Activated CD4-positive, alpha-beta T cell treated with anti-CD3 and anti-CD28 coated beads for 48 hours (primary cell): ENCODE measurements around the gene LHFPL4.
A peak's percentile ranks its signal among the peaks of the same experiment; 100 is the strongest.
"Not testable (repeated sequence)": the region's sequence is repeated elsewhere in the genome, so short reads cannot be mapped to it uniquely, and the experiment has no call there.

Experiments
- DNase-seq: peaks from one replicate; pipeline ENCODE4 v3.0.0-alpha.2; 2020

The LHFPL4 gene

DNA sequence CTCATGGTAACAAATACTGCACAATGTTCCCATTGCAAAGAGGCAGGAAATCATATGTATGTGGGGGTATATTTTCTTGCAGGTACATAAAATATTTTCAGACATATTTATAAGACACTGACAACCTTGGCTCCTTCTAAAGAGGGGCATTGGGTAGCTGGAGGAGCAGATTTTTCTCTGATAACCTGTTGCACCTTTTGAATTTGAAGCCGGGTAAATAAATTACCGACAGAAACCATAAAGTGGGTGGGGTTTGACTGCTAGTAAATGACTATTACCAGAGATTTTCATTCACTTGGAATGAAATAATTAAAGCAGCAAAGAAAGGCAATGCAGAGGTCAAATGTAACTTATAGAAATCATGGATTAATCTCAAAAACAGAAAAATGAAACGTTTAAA lies 19.2 kb downstream of the LHFPL4 start:
- DNase-seq, result no peak

DNA sequence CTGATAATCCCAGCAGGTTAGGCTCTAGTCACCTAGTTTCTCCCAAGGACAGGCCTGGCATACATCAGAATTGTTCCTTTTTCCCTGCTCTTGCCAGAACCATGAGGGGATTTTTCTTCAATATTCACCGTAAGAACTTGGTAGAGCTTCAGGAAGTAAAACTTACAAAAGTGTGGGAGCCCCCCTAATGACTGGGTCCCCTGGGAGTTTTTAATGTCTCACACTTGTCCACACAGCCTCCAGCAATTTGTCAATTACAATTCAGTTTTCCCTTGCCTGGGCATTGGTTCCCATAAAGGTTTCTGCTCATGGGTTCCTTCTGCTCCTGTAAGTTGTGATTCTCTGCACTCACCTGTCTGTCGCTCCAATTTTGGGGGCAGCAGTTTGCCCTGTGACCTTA lies 28.5 kb downstream of the LHFPL4 start:
- no peak for DNase-seq

- DNase-seq, result no peak
These were observed 38.7 kb downstream of the LHFPL4 start for GRCh38 chr3:9514956-9515355.

GRCh38 chr3:9514306-9514705 lies 39.3 kb downstream of the LHFPL4 start:
- DNase-seq, result no peak

GRCh38 chr3:9512456-9513045 lies 41.1 kb downstream of the LHFPL4 start:
- no peak for DNase-seq

DNA sequence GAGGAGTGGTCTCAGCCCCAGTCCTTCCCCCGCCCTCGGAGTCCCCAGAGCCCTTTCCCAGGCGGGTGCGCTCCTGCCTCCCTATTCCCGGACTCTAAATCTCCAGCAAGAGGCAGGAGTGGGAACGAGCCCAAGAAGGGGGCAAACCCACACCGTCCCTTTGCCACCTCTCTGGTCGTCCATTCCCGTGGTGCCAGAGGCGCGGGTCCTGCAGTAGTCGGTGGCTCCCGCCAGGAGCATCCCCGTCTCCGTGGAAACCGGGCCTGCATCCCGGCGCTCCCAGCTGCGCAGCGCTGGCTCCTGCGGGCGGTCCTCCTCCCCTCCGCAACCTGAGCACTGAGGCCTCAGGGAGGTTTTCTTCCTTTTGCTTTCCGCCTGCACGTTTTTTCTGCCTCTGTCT lies 44.8 kb downstream of the LHFPL4 start:
- no peak for DNase-seq

DNA sequence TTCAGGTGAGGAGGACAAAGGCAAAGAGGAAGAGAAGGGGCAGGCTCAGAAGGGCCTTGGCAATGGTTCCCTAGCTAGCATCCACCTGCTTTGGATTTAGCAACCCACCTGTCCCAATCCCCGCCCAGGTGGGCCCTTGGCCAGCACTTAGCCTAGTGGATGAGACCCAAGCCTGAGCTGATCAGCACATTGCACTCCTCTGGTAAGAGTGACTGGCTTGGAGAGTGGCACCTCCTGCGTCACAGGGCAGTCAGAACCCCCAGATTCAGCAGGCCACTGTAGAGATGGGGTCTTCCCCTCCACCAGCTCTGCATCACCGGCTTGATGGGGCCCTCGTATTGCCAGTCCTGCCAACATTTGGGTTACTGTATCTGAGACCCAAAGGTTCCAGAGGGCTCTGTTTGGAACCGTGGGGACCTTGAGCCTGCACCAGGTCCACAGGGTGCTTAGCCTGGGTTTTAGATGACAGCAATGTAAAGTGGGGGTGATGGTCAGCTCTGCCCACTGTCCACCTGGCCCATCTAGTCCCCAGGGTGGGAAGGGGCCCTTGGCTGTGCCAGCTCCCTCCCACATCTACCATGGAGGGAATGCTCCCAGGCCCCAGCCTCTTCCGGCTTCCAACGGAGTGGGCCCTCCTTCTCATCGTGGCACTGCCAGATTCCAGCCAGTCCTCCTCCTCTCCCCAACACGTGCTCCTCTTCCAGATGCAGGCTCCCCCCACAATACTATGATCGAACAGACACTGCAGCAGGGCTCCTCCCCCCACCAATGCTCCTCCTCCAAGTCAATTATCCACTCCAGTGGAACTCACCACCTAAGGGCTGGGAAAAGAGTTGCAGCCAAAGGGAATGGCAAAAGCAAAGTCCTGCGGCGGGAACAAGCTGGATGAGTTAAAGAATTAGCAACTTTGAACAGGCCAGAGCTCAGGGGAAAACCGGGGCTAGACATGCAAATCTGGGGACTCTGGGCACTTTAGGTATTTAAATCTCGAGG lies 45.7 kb downstream of the LHFPL4 start:
- DNase-seq, result no peak

DNA sequence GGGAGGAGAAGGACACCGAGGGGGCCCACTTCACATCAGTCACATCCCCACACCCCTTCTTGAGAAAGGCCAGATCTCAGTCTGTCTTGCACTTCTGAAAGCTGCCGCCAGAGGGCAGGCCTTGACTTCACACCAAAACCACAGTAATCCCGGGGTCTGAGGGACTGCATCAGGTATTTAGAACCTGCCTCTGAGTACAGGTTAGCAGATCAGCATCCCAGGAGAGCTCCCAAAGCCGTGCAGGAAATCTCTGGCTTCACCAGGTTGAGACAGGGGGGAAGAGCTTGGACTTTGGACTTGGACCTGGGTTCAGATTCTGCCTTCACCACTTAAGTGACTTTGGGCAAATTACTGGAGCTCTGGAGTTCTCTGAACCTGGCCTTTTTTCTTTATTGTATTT lies 50.3 kb downstream of the LHFPL4 start:
- peak; percentile 84 for DNase-seq

GRCh38 chr3:9501226-9501625 lies 52.4 kb downstream of the LHFPL4 start:
- DNase-seq, result no peak

DNA sequence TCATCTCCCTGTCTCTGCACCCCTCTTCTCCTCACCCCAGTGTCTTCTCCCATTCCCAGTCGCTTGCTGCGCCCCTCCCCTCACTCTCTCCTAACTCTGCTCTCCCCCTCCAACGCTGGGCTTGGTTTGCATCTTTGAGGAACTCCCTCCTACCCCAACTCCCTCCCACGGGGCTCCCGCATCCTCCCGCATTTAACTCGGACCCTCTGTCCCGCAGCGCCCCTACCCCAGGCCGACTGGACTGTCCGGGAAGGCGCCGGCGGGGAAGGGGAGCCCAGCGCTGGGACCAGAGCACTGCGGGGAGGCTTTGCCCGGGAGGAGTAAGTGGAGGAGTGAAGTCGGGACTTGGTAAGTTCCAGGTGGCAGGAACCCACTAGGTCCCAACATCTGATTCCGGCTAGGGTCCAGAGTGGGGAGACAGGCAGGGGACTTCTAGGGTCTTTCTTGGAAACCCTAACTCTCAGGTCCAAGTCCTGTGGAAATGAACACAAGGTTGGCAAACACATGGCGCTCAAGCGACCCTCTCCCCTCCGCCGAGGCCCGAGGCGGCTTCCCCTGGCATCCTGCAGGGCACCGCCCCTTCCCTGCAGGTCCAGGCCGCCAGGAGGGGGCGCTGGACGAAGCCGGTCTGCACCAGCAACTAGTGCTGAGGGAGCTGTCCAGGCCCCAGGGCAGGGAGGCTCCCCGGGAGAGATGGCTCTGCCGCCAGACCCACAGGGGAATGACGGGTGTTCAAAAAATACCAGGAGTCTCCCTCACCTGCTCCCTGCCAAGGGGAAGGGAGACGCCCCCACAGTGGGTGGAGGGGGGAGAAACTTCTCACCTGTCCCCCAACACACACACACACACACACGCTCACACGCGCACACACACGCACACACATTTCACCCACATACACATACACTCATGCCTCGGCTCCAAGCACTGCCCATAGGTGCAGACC lies 53.2 kb downstream of the LHFPL4 start:
- peak; percentile 86 for DNase-seq

- no peak for DNase-seq
These were observed 54.0 kb downstream of the LHFPL4 start for GRCh38 chr3:9499455-9500107.

- DNase-seq, result no peak
These were observed 54.8 kb downstream of the LHFPL4 start for GRCh38 chr3:9498781-9499180.

- no peak for DNase-seq
These were observed 55.6 kb downstream of the LHFPL4 start for GRCh38 chr3:9497821-9498565.

DNA sequence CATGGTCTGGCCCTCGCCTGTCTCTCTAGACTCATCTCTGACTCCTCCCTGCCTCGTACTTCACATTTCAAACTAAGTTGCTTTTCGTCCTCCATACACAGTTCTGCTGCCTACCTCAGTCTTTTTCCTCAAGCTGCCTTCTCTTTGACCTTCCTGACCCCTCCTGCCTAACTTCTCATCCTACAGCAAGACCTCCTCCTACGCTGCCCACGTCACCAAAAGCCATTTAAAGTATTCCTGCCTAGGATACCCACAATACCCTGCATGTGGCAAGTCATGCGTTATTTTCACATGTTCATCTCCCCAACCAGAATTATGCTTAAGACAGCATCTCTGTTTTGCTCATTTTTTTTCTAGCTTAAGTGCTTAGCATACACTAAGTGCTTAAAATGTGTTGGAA lies 56.7 kb downstream of the LHFPL4 start:
- no peak for DNase-seq

GRCh38 chr3:9494036-9494435 lies 59.6 kb downstream of the LHFPL4 start:
- DNase-seq, result not testable (repeated sequence)

- no peak for DNase-seq
These were observed 62.1 kb downstream of the LHFPL4 start for GRCh38 chr3:9491506-9491905.

DNA sequence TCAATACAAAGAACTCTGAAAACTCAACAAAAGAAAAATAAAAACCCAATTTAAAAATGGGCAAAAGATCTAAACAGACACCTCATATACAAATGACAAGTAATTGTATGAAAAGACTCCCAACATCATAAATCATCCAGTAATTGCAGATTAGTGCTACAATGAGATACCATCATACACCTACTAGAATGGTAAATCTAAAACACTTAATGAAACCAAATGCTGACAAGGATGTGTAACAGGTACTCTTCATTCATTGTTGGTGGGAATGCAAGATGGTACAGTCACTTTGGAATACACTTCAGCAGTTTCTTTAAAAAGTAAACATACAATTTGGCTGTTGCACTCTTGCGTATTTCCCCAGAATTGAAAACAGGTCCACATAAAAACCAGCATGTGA lies 68.4 kb downstream of the LHFPL4 start:
- DNase-seq, result no peak

DNA sequence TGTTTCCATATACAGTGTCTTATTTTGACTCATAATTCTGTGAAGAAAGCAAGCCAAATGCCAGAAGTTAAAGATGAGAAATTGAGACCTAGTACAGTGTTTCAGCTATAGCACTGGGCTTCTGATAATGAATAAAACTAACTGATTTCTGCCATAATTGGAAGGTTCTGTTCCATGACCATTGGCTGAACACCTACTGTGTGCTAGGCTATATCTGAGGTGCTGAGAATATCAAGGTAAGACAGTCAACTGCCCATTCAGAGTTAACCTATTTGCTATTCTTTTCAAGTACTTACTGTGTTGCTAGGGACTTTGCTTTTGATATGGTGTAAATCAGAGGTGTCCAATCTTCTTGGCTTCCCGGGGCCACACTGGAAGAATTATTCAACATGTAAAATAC lies 73.4 kb downstream of the LHFPL4 start:
- no peak for DNase-seq

- no peak for DNase-seq
These were observed 76.7 kb downstream of the LHFPL4 start for GRCh38 chr3:9476935-9477334.

DNA sequence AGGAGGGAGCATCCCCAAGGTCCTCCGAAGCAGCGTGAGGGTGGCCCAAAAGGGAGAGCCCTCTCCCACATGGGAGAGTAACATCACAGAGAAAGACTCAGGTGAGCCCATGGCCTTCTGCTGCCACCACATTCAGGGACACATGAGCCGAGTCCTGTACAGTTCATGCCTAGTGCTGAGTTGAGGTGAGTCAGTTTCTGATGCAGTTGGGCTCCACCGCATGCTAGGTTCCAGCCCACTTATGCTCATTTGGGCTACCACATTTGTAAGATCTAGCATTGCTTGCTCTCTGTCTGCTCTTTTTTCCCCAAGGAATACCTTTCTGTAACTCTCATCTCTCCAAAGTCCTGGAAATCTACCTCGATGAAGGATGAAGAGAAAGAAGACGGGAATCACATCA lies 79.1 kb downstream of the LHFPL4 start:
- DNase-seq, result no peak

DNA sequence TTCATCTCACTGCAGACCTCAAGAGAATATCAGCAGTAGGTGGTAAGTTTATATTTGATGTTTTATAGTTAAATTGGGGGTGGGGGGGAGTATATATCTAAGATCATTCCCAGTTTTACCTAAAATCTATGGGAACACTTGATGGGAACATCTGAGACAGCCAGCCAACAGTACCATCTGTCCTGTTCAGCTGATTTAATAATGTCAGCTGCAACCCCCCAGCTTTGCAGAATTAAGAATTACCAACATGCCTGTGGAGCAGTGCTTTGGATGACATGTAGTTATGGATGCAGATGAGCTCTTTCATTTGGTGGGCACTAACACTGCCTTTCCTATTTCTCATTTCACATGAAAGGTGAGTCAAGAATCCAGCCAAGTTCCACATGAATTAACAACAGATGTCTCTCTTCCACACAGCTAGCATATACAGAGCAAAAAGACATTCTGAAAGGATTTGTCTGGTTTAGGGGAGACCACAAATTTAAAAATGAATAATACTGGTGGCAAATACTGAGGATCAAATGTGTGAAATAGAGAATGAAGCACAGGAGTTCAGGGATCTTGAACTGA lies 80.0 kb downstream of the LHFPL4 start:
- no peak for DNase-seq

GRCh38 chr3:9469986-9470385 lies 83.6 kb downstream of the LHFPL4 start:
- no peak for DNase-seq
